ENCODE data around the gene UCHL3. TPM values are rescaled to one million over a fixed set of nuclear protein-coding genes. Genes with fewer than 3 reads are reported as not detected.

Gene UCHL3
- total RNA-seq, 1 experiment from 2014 or later: 50.0 TPM

DNA sequence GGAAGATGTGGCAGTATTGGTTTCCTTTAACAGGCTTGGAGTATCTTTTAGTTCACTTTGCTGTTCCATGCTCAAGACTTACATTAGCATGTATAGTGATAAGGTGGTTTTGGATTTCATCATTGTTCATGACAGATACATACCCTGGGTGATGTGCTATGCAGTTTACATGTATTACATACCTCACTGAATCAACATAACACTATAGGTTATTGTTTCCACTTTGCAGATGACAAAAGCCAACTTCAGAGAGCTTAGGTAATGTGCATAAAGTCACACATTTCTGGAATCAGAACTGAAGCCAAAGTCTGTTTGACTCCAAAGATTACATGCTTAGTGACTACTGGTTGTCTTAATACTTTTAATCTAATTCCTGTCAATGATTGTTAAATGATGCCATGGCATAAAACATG, 19.0 kb upstream of the UCHL3 start:
- 0 out of 2 replicates have a peak, but pooled peaks cover 1% of the 10 kb centered on the region for H3K79me2 ChIP-seq (ENCODE audit: low read length)
- no peaks in the 10 kb centered on the region for H3K9me3 ChIP-seq (ENCODE audit: low read length)
- H3K9ac ChIP-seq (ENCODE audit: low read length): no peak overlapping the region
- BruUV-seq (replicated peaks): no TSS peak
- H3K9me2 ChIP-seq (replicated peaks; ENCODE audit: low read length): no peaks in the 10 kb centered on the region
- no peaks in the 10 kb centered on the region for H3F3A ChIP-seq (ENCODE audit: low read length, unreplicated experiment)
- H3K27ac ChIP-seq (ENCODE audit: low read length): no peak overlapping the region
- no peaks in the 10 kb centered on the region for H3K27me3 ChIP-seq (ENCODE audit: low read length)
- H3K36me3 ChIP-seq (ENCODE audit: low read depth, low read length): peaks cover 4% of the 10 kb centered on the region; the same call in 1 of the 2 replicates
- no peak overlapping the region for H3K4me2 ChIP-seq (ENCODE audit: low read length)
- DNase-seq: no peak
- TF ChIP-seq EZH2 (IDR thresholded peaks at IDR 0.05; ENCODE audit: low read length, unreplicated experiment): no peak
- TF ChIP-seq, protein P1, sequence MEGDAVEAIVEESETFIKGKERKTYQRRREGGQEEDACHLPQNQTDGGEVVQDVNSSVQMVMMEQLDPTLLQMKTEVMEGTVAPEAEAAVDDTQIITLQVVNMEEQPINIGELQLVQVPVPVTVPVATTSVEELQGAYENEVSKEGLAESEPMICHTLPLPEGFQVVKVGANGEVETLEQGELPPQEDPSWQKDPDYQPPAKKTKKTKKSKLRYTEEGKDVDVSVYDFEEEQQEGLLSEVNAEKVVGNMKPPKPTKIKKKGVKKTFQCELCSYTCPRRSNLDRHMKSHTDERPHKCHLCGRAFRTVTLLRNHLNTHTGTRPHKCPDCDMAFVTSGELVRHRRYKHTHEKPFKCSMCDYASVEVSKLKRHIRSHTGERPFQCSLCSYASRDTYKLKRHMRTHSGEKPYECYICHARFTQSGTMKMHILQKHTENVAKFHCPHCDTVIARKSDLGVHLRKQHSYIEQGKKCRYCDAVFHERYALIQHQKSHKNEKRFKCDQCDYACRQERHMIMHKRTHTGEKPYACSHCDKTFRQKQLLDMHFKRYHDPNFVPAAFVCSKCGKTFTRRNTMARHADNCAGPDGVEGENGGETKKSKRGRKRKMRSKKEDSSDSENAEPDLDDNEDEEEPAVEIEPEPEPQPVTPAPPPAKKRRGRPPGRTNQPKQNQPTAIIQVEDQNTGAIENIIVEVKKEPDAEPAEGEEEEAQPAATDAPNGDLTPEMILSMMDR (conservative IDR thresholded peaks at IDR 0.05; ENCODE audit: low read depth, low read length): no peak
- TF ChIP-seq EZH2phosphoT487 (IDR thresholded peaks at IDR 0.05; ENCODE audit: borderline replicate concordance, low read length): no peak
- no peak overlapping the region for H3K4me3 ChIP-seq (ENCODE audit: low read length)
- ATAC-seq: no peak
- ChIA-PET POLR2A (ENCODE audit: unreplicated experiment) (interaction anchor here (0.5 kb wide), 1 partner anchor 16 kb away, joined by 4 read pairs; no protein-coding TSS in a partner anchor), CTCF (no interaction called here)
- intact Hi-C loops (cut with micrococcal nuclease): no loop called here
- no peaks in the 10 kb centered on the region for H4K20me1 ChIP-seq (ENCODE audit: low read length)
- no peak overlapping the region for H2AFZ ChIP-seq (ENCODE audit: low read length)
- H3K4me1 ChIP-seq (ENCODE audit: insufficient read depth, low read length): no peaks in the 10 kb centered on the region

DNA sequence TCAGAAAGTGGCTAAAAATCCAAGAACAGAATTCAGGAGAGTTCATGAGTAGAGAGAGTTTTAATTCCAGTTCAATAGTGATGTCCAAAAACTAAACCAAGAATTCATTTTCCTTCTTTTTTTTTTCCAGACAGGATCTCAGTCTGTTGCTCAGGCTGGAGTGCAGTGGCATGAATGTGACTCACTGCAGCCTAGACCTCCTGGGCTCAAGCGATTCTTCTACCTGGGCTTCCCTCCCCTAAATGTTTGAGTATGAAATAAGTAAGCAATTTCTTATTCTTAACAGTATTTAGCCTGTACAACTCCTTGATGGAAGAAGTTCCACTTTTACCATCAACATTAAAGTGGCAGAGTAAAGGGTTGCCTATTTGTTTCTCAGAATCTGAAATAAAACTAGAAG, 15.7 kb upstream of the UCHL3 start:
- ATAC-seq (no peak), DNase-seq (no peak)
- intact Hi-C loops (cut with micrococcal nuclease): no loop called here
- POLR2A ChIA-PET (ENCODE audit: unreplicated experiment): no interaction called here
- H4K20me1 ChIP-seq (ENCODE audit: low read length): no peaks in the 10 kb centered on the region
- H3K4me2 ChIP-seq (ENCODE audit: low read length): no peak overlapping the region
- H3K27ac ChIP-seq (ENCODE audit: low read length): no peak overlapping the region
- CTCF ChIA-PET: no interaction called here
- TF ChIP-seq EZH2 (IDR thresholded peaks at IDR 0.05; ENCODE audit: low read length, unreplicated experiment): no peak
- TF ChIP-seq EZH2phosphoT487 (IDR thresholded peaks at IDR 0.05; ENCODE audit: borderline replicate concordance, low read length): no peak
- TF ChIP-seq, protein P1 (conservative IDR thresholded peaks at IDR 0.05; ENCODE audit: low read depth, low read length): no peak
- H3K27me3 ChIP-seq (ENCODE audit: low read length): no peaks in the 10 kb centered on the region
- H3K9me3 ChIP-seq (ENCODE audit: low read length): no peaks in the 10 kb centered on the region
- no peak overlapping the region for H2AFZ ChIP-seq (ENCODE audit: low read length)
- H3K9me2 ChIP-seq (replicated peaks; ENCODE audit: low read length): no peaks in the 10 kb centered on the region
- H3K4me3 ChIP-seq (ENCODE audit: low read length): no peak overlapping the region
- H3K79me2 ChIP-seq (ENCODE audit: low read length): peaks cover 22% of the 10 kb centered on the region
- BruUV-seq (replicated peaks): no TSS peak
- H3K4me1 ChIP-seq (ENCODE audit: insufficient read depth, low read length): peaks cover 12% of the 10 kb centered on the region
- H3K36me3 ChIP-seq (ENCODE audit: low read depth, low read length): peaks cover 2% of the 10 kb centered on the region; the same call in 1 of the 2 replicates
- H3K9ac ChIP-seq (ENCODE audit: low read length): no peak overlapping the region
- H3F3A ChIP-seq (ENCODE audit: low read length, unreplicated experiment): no peaks in the 10 kb centered on the region

All from PC-3 (cell line).